Measurements from ENCODE around the gene CD27.

GRCh38 chr12:6451348-6452244 lies 6.8 kb downstream of the CD27 start, which contains the start of gene TAPBPL:
- TF ChIP-seq CTCF (IDR thresholded peaks at IDR 0.05) (no peak), POLR2AphosphoS5 (IDR thresholded peaks at IDR 0.05) (peak; percentile 3 to 69 (median 58)), POLR2A (IDR thresholded peaks at IDR 0.05) (no peak)
